Kasumi-1 (cell line): ENCODE data around the gene KCNQ2.

ENCODE experiments used
- DNase-seq, 2 experiments: peaks; one replicate each; lab custom pipeline; 2025; lab: John Stamatoyannopoulos, UW

The KCNQ2 gene

GRCh38 chr20:63356931-63357879 lies 115.2 kb downstream of the KCNQ2 start:
- DNase-seq: no peak

- no peak for DNase-seq
Measured at GRCh38 chr20:63356511-63356910, 115.9 kb downstream of the KCNQ2 start.

- DNase-seq: no peak
Measured at GRCh38 chr20:63355781-63356295, 116.6 kb downstream of the KCNQ2 start.

- DNase-seq: no peak
Measured at GRCh38 chr20:63354636-63355350, 117.7 kb downstream of the KCNQ2 start.

GRCh38 chr20:63352811-63353221 lies 119.6 kb downstream of the KCNQ2 start:
- no peak for DNase-seq

- no peak for DNase-seq
Measured at GRCh38 chr20:63351811-63352591, 120.5 kb downstream of the KCNQ2 start.

GRCh38 chr20:63351326-63351700 lies 121.1 kb downstream of the KCNQ2 start:
- no peak for DNase-seq

GRCh38 chr20:63350597-63351325 lies 121.7 kb downstream of the KCNQ2 start:
- DNase-seq: no peak
